HL-60 (cell line): Measurements from ENCODE around the gene CIB4.
"Not testable (repeated sequence)": the region's sequence is repeated elsewhere in the genome, so short reads cannot be mapped to it uniquely, and the experiment has no call there.

Source experiments
- DNase-seq, 2 experiments: peaks; one replicate each; pipeline ENCODE4 v3.0.0-alpha.2; 2010 to 2020; ENCODE audit warnings: low read depth in 1 of 2, low spot score in 1 of 2
- H3K27ac ChIP-seq: fragments of 250-450 bp; sonication (Bioruptor Pico); replicated peaks from 2 replicates; pipeline ENCODE4 v1.5.1; 2020; ENCODE audit warnings: mild to moderate bottlenecking, moderate library complexity
- H3K27me3 ChIP-seq: fragments of 250-450 bp; sonication (Bioruptor Pico); 2 replicates; pipeline ENCODE4 v1.5.1; 2021; ENCODE audit warnings: mild to moderate bottlenecking, moderate library complexity; ENCODE audit not compliant: insufficient read depth, poor library complexity, severe bottlenecking
- H3K4me3 ChIP-seq: replicated peaks from 2 replicates; pipeline ENCODE4 v1.5.1; 2011; ENCODE audit warnings: mild to moderate bottlenecking, control low read depth, low read length; ENCODE audit not compliant: insufficient read depth
- GABPA ChIP-seq: IDR thresholded peaks from 2 replicates; pipeline ENCODE4 v1.6.1; 2012; ENCODE audit warnings: low read depth
- POLR2AphosphoS5 ChIP-seq: IDR thresholded peaks from 2 replicates; pipeline ENCODE4 v1.6.1; 2012; ENCODE audit warnings: low read depth
- SPI1 ChIP-seq: IDR thresholded peaks from 2 replicates; pipeline ENCODE4 v1.6.1; 2012; ENCODE audit warnings: low read depth, mild to moderate bottlenecking, borderline replicate concordance
- TF ChIP-seq, protein P1 (sequence below): IDR thresholded peaks from 2 replicates; pipeline ENCODE4 v1.6.1; 2012; ENCODE audit warnings: low read depth; ENCODE audit not compliant: insufficient replicate concordance
- TF ChIP-seq, protein P2 (sequence below): IDR thresholded peaks from one replicate; pipeline ENCODE4 v1.5.1; 2011; ENCODE audit warnings: low read length, control low read depth, inconsistent platforms; ENCODE audit not compliant: insufficient read depth

CIB4 gene

DNA sequence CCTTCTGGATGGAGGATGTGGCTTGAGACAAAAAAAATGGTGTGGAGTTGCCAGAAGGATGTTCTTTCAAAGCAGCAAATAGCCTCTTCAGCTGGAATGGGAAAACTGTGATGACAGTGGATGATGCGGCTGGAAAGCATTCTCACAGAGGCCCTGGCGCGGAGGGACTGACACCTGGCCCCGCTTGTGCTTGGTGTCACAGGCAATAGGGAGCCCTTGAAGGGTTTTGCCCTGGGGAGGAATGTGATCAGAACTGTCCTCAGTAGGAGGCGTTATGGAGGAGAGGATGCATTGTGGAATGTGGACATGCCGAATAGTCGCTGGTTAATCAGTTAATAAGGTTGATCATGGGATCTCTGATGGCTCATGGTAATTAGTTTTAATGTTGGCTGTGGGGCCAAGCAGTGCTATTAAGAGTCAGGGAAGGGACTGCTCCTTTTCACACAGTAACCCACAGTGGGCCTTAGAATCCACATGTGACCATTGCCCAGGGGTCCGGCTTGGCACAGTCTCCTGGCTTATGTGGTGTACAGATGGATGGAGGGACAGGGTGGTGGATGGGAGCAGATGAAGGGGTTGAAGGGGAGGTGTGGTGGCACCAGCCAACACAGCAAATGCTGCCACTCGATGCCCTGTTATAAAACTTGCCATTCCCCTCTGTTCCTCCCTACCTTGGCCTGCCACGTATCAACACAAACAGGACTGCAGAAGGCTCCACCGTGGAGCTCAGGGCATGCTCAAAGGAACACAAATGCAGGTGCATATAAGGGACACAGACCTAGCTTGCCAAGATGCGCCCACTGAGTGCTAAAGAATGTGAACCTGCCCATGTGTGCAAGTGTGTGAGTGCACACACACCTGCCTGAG lies 71.7 kb downstream of the CIB4 start:
- Histone ChIP-seq H3K27me3 (peaks cover 14% of the 10 kb centered on the region), H3K4me3 (no peak overlapping the region), H3K27ac (no peak overlapping the region)
- TF ChIP-seq, protein P1, sequence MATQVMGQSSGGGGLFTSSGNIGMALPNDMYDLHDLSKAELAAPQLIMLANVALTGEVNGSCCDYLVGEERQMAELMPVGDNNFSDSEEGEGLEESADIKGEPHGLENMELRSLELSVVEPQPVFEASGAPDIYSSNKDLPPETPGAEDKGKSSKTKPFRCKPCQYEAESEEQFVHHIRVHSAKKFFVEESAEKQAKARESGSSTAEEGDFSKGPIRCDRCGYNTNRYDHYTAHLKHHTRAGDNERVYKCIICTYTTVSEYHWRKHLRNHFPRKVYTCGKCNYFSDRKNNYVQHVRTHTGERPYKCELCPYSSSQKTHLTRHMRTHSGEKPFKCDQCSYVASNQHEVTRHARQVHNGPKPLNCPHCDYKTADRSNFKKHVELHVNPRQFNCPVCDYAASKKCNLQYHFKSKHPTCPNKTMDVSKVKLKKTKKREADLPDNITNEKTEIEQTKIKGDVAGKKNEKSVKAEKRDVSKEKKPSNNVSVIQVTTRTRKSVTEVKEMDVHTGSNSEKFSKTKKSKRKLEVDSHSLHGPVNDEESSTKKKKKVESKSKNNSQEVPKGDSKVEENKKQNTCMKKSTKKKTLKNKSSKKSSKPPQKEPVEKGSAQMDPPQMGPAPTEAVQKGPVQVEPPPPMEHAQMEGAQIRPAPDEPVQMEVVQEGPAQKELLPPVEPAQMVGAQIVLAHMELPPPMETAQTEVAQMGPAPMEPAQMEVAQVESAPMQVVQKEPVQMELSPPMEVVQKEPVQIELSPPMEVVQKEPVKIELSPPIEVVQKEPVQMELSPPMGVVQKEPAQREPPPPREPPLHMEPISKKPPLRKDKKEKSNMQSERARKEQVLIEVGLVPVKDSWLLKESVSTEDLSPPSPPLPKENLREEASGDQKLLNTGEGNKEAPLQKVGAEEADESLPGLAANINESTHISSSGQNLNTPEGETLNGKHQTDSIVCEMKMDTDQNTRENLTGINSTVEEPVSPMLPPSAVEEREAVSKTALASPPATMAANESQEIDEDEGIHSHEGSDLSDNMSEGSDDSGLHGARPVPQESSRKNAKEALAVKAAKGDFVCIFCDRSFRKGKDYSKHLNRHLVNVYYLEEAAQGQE, result no peak
- TF ChIP-seq, protein P2, sequence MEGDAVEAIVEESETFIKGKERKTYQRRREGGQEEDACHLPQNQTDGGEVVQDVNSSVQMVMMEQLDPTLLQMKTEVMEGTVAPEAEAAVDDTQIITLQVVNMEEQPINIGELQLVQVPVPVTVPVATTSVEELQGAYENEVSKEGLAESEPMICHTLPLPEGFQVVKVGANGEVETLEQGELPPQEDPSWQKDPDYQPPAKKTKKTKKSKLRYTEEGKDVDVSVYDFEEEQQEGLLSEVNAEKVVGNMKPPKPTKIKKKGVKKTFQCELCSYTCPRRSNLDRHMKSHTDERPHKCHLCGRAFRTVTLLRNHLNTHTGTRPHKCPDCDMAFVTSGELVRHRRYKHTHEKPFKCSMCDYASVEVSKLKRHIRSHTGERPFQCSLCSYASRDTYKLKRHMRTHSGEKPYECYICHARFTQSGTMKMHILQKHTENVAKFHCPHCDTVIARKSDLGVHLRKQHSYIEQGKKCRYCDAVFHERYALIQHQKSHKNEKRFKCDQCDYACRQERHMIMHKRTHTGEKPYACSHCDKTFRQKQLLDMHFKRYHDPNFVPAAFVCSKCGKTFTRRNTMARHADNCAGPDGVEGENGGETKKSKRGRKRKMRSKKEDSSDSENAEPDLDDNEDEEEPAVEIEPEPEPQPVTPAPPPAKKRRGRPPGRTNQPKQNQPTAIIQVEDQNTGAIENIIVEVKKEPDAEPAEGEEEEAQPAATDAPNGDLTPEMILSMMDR, result no peak
- TF ChIP-seq SPI1, result no peak
- no peak for TF ChIP-seq POLR2AphosphoS5
- no peak for TF ChIP-seq GABPA
- DNase-seq, result no peak

DNA sequence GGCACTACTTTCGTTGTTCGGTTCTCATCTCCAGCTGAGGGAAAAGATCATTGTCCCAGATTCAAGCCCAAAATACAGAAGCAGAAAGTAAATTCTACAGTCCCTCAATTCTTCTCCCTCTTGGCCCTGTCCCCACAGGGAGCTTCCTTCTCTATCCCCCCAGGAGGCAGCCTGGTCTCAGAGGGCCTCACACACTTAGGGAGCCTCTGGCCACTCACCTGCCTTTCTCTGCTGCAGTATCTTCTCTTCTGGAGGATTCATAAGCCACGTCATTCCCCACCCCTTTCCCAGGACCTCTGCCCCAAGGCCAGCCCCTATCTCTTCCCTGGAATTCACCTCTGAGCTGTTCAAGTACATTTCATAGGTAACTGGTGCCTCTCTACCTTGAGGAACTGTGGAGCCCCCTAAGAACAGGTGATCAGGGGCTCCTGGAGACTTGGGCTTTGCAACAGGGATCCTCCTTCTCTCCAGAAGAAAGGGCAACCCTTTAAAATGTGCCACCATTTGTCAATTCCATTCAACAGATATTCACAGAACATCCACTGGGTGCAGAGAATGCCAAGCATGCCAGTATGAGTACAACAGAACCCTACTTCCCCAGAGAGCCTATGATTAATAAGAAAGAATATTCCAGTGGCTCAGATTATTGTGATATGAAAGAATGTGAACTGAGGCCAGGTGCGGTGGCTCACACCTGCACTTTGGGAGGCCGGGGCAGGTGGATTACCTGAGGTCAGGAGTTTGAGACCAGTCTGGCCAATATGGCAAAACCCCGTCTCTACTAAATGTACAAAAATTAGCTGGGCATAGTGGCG lies 72.9 kb downstream of the CIB4 start:
- Histone ChIP-seq H3K27me3 (peaks cover 20% of the 10 kb centered on the region), H3K27ac (no peak overlapping the region), H3K4me3 (no peak overlapping the region)
- no peak for DNase-seq
- TF ChIP-seq, protein P1, result no peak
- TF ChIP-seq, protein P2, result no peak
- no peak for TF ChIP-seq GABPA
- TF ChIP-seq SPI1, result no peak
- TF ChIP-seq POLR2AphosphoS5, result no peak

DNA sequence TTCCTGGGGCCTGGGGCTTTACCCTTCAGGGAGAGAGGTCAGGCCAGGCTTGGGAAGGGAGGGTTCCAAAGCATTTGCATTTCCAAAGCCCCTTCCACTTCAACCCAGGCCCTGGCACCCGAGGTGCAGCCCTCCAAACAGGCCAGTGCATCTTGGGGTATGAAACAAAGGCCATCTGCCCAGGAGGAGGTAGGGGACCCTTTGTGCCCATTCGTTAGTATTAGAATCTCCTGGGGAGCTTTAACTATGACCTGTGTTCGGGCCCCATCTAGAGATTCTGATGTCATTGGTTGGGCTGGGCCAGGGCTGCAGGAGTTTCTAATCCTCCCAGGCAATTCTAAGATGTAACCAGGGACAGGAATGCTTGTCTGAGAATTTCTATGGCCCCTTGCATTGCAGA lies 73.6 kb downstream of the CIB4 start:
- Histone ChIP-seq H3K27me3 (peaks cover 23% of the 10 kb centered on the region), H3K4me3 (no peak overlapping the region), H3K27ac (no peak overlapping the region)
- TF ChIP-seq, protein P2, result no peak
- TF ChIP-seq, protein P1, result no peak
- TF ChIP-seq GABPA (no peak), SPI1 (no peak), POLR2AphosphoS5 (no peak)
- no peak for DNase-seq

DNA sequence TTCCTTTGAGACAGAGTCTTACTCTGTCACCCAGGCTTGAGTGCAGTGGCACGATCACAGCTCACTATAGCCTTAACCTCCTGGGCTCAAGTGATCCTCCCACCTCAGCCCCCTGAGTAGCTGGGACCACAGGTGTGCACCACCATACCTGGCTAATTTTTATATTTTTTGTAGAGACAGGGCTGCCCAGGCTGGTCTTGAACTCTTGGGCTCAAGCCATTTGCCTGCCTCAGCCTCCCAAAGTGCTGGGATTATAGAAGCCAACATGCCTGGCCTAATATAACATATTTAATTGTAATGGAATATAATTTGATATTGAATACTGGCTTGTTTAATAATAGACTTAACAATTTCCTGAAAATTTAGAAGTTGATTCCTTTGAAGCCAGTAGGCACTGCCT lies 74.4 kb downstream of the CIB4 start:
- not testable (repeated sequence) for DNase-seq, H3K27ac ChIP-seq, H3K4me3 ChIP-seq
- H3K27me3 ChIP-seq, result peaks cover 30% of the 10 kb centered on the region
